ACC112 (cell line): Measurements from ENCODE around the gene SGPP2.
"Not testable (repeated sequence)": the region's sequence is repeated elsewhere in the genome, so short reads cannot be mapped to it uniquely, and the experiment has no call there.

ENCODE experiments used
- H2AFZ ChIP-seq: fragments of 200-600 bp; sonication (generic); one replicate; pipeline ENCODE4 v1.6.0; 2017; ENCODE audit warnings: antibody characterized with exemption, low read length; ENCODE audit not compliant: unreplicated experiment
- H3K27ac ChIP-seq: fragments of 200-600 bp; sonication (generic); 2 replicates; pipeline ENCODE4 v1.5.1; 2014; ENCODE audit warnings: low read depth, mild to moderate bottlenecking, antibody characterized with exemption, low read length, moderate library complexity
- H3K27me3 ChIP-seq: fragments of 200-600 bp; sonication (generic); 2 replicates; pipeline ENCODE4 v1.6.1; 2014; ENCODE audit warnings: mild to moderate bottlenecking, antibody characterized with exemption, low read length, moderate library complexity, mixed read lengths; ENCODE audit not compliant: insufficient read depth
- H3K36me3 ChIP-seq: fragments of 200-600 bp; sonication (generic); 2 replicates; pipeline ENCODE4 v1.6.1; 2016; ENCODE audit warnings: mild to moderate bottlenecking, antibody characterized with exemption, low read length, moderate library complexity, mixed read lengths; ENCODE audit not compliant: insufficient read depth
- H3K4me1 ChIP-seq: fragments of 200-600 bp; sonication (generic); one replicate; pipeline ENCODE4 v1.6.1; 2016; ENCODE audit warnings: low read length, mixed read lengths; ENCODE audit not compliant: insufficient read depth, unreplicated experiment, control insufficient read depth
- H3K4me3 ChIP-seq: fragments of 200-600 bp; sonication (generic); 2 replicates; pipeline ENCODE4 v1.5.1; 2014; ENCODE audit warnings: mild to moderate bottlenecking, low read depth, low read length
- H3K79me2 ChIP-seq: fragments of 200-600 bp; sonication (generic); one replicate; pipeline ENCODE4 v1.6.0; 2016; ENCODE audit warnings: low read length; ENCODE audit not compliant: control insufficient read depth, unreplicated experiment, insufficient read depth

Gene SGPP2

GRCh38 chr2:222408684-222409083 is 15.7 kb upstream of the SGPP2 start:
- H3K4me1 ChIP-seq = no peaks in the 10 kb centered on the region
- no peaks in the 10 kb centered on the region for H3K79me2 ChIP-seq
- H2AFZ ChIP-seq = no peak overlapping the region
- H3K4me3 ChIP-seq = no peak overlapping the region
- no peak overlapping the region for H3K27ac ChIP-seq
- no peaks in the 10 kb centered on the region for H3K27me3 ChIP-seq
- H3K36me3 ChIP-seq = no peaks in the 10 kb centered on the region

- Histone ChIP-seq H3K36me3 (no peaks in the 10 kb centered on the region), H2AFZ (no peak overlapping the region), H3K27ac (no peak overlapping the region), H3K4me3 (no peak overlapping the region), H3K4me1 (no peaks in the 10 kb centered on the region), H3K27me3 (no peaks in the 10 kb centered on the region), H3K79me2 (no peaks in the 10 kb centered on the region)
Observed at GRCh38 chr2:222410534-222410933, 13.8 kb upstream of the SGPP2 start.

- not testable (repeated sequence) for H3K27ac ChIP-seq, H3K36me3 ChIP-seq, H3K4me1 ChIP-seq, H3K27me3 ChIP-seq, H3K4me3 ChIP-seq, H3K79me2 ChIP-seq, H2AFZ ChIP-seq
Observed at GRCh38 chr2:222412334-222412733, 12.0 kb upstream of the SGPP2 start.

- Histone ChIP-seq H3K4me3 (no peak overlapping the region), H3K79me2 (no peaks in the 10 kb centered on the region), H3K27ac (no peak overlapping the region), H2AFZ (no peak overlapping the region), H3K4me1 (no peaks in the 10 kb centered on the region), H3K36me3 (no peaks in the 10 kb centered on the region), H3K27me3 (no peaks in the 10 kb centered on the region)
Observed at GRCh38 chr2:222413295-222413911, 10.9 kb upstream of the SGPP2 start.

- Histone ChIP-seq H3K4me3 (no peak overlapping the region), H3K4me1 (no peaks in the 10 kb centered on the region), H3K79me2 (no peaks in the 10 kb centered on the region)
Observed at GRCh38 chr2:222418739-222419138, 5.6 kb upstream of the SGPP2 start.

GRCh38 chr2:222420508-222420907 is 3.8 kb upstream of the SGPP2 start:
- no peaks in the 10 kb centered on the region for H3K4me1 ChIP-seq
- no peaks in the 10 kb centered on the region for H3K79me2 ChIP-seq
- H3K36me3 ChIP-seq = no peaks in the 10 kb centered on the region
- peaks cover 32% of the 10 kb centered on the region for H3K27me3 ChIP-seq
- no peak overlapping the region for H3K4me3 ChIP-seq
- no peak overlapping the region for H2AFZ ChIP-seq
- no peak overlapping the region for H3K27ac ChIP-seq

More at GRCh38 chr2:222418739-222419138, 5.6 kb upstream of the SGPP2 start:
- Histone ChIP-seq H3K27me3 (peaks cover 15% of the 10 kb centered on the region), H3K27ac (no peak overlapping the region), H3K36me3 (no peaks in the 10 kb centered on the region), H2AFZ (no peak overlapping the region)

- Histone ChIP-seq H3K27ac (no peak overlapping the region), H3K4me3 (no peak overlapping the region), H3K27me3 (peaks cover 41% of the 10 kb centered on the region), H3K79me2 (no peaks in the 10 kb centered on the region), H3K36me3 (no peaks in the 10 kb centered on the region), H2AFZ (no peak overlapping the region), H3K4me1 (no peaks in the 10 kb centered on the region)
Observed at GRCh38 chr2:222421626-222422025, 2.7 kb upstream of the SGPP2 start.

GRCh38 chr2:222423186-222423585 is 1.2 kb upstream of the SGPP2 start:
- Histone ChIP-seq H3K4me3 (no peak overlapping the region), H2AFZ (no peak overlapping the region), H3K36me3 (no peaks in the 10 kb centered on the region), H3K27me3 (peaks cover 42% of the 10 kb centered on the region), H3K27ac (no peak overlapping the region), H3K79me2 (no peaks in the 10 kb centered on the region), H3K4me1 (no peaks in the 10 kb centered on the region)

GRCh38 chr2:222423632-222424275 is 589 bp upstream of the SGPP2 start:
- Histone ChIP-seq H3K4me1 (no peaks in the 10 kb centered on the region), H3K27ac (no peak overlapping the region), H2AFZ (no peak overlapping the region), H3K4me3 (no peak overlapping the region), H3K79me2 (no peaks in the 10 kb centered on the region), H3K27me3 (peaks cover 42% of the 10 kb centered on the region), H3K36me3 (no peaks in the 10 kb centered on the region)

GRCh38 chr2:222424729-222425671 is 657 bp downstream of the SGPP2 start:
- peaks cover 42% of the 10 kb centered on the region for H3K27me3 ChIP-seq
- no peak overlapping the region for H3K27ac ChIP-seq
- H3K4me1 ChIP-seq = no peaks in the 10 kb centered on the region
- no peak overlapping the region for H3K4me3 ChIP-seq
- no peak overlapping the region for H2AFZ ChIP-seq
- no peaks in the 10 kb centered on the region for H3K36me3 ChIP-seq
- no peaks in the 10 kb centered on the region for H3K79me2 ChIP-seq
